ENCODE results near the gene CST11.

CST11 gene

DNA sequence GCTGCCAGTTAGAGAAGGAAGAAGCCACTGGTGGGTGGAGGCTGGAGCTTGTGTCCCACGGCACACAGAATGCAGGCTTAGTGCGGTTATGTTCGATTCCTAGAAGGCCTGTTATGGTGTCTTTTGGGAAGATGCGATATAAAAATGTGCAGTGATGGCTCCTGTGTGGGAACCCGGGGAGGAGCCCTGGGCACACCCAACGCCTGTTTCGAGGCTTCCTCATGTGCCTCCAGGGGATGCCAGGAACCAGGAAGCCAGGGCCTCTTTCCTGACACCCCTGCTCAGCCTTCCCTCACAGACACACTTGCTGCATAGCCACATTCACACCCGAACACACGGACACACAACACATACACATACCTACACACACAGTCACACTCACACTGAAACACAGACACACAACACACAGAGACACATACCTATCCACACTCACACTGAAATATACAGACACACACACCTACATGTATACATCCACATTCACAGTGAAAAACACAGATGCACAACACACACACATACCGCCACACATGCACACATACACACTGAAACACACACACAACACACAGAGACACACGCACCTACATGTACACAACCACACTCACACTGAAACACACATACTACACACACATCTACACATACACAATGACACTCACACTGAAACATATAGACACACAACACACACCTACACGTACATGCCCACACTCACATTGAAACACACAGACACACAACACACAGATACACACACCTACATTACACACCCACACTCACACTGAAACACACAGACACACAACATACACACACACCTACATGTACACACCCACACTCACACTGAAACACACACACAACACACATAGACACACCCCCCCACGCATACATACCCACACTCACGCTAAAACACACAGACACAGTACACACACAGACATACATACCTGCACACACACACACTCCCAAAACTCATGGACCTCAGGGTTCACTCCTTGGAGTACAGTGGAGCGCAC, 1.2 kb upstream of the CST11 start:
- DNase-seq, result no peak

GRCh38 chr20:23451956-23452487, 654 bp downstream of the CST11 start:
- DNase-seq, result no peak

DNA sequence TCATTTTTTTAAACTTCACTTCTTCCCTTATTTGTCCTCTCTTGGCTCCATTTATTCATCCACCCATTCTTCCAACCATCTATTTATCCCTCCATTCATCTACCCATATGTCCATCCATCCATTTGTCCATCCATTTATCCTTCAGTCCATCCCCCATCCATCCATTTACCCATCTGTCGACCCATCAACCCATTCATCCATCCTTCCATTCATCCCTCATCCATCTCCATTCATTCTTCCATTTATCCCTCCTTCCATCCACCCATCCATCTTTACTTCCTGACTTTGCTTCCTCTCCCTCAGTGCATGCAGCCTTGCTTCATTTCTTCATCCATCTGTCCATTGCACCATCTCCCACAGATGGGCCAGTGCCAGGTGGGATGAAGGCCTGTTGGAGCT, 1.8 kb downstream of the CST11 start:
- DNase-seq, result no peak

DNA sequence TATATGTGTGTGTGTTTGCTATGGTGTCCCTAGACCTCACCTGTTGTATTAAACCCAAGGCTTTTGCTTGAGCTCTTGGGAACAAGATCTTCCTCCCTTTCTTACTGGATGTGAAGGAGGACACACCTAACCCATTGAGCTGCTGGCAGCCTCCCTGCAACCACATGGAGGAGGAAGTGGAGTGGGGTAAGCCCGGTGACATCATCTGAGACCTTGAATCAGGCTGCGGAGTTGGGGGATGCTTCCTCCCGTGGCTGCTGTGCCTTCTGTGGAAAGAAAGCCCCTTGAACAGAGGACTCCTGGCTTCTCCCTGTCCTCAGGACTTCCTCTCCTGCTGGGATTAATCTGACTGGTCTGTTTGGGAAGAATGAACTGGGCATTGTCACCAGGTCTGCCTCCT, 3.3 kb downstream of the CST11 start:
- DNase-seq, result no peak

- DNase-seq, result no peak
Observed at GRCh38 chr20:23448167-23448566, 4.5 kb downstream of the CST11 start.

- peak; percentile 73 to 85 for DNase-seq
Observed at GRCh38 chr20:23446505-23446904, 6.2 kb downstream of the CST11 start.

DNA sequence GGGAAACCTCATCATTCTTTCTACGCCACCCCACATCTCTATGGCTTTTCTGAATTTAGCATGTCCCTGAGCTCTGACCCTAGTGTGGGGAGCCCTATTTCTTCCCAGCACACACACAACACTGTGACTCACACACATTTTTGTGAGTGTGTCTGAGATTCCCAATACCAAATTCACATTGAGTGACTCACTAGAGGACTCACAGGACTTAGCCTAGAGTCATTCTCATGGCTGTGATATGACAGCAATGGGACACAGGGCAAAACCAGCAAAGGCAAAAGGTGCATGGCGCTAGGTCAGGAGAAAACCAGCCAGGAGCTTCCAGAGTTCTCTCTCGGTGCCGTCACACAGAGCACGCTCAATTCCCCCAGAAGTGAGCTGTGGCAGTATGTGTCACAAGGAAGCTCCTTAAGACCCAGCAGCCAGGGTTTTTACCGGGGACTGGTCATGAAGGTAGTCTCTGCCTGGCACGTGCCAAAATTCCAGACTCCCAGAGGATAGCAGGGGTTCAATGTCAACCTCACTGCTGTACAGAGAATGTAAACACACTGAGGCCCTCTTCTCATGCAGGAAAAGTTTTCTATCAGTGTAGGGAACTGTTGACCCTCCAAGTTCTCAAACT, 7.0 kb downstream of the CST11 start:
- no peak for DNase-seq

GRCh38 chr20:23444859-23445258, 7.8 kb downstream of the CST11 start:
- no peak for DNase-seq

GRCh38 chr20:23442436-23442835, 10.2 kb downstream of the CST11 start:
- DNase-seq, result no peak

DNA sequence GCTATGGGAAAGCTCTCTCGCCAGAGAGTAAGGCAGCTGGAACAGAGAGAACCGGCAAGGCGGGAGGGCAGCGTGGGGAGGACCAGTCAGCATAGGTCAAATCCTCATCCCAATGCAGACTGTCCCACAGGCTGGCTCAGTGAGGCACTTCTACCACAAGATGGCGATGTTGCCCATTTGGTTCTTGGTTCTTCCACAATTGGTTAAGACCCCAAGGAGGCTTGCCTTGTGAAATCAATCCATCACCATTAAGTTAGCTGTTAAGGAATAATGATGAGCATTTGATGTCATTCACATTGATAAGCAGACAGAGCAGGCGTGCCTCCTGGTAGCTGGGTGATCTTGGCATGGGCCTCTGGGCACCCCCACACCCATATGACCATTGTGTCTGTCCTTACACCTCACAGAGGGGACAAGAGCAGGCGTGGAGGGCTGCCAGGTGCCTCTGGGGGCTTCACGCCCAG, 10.8 kb downstream of the CST11 start:
- DNase-seq, result peak; percentile 80 to 90

DNA sequence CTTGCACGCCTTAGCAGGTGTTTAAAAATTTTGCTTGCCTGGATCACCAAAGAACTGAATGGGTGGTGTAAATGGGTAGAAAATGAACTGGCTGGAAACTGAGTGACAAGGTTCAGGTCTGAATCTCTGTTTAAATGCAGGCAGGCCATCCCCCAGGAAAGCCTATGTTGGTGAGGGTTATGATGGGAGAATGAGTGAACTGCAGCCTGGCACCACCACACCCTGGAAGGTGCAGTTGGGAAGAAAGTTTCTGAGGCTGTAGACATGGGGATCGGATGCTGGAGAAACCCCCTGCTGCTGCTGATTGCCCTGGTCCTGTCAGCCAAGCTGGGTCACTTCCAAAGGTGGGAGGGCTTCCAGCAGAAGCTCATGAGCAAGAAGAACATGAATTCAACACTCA, 12.7 kb downstream of the CST11 start:
- DNase-seq, result no peak

DNA sequence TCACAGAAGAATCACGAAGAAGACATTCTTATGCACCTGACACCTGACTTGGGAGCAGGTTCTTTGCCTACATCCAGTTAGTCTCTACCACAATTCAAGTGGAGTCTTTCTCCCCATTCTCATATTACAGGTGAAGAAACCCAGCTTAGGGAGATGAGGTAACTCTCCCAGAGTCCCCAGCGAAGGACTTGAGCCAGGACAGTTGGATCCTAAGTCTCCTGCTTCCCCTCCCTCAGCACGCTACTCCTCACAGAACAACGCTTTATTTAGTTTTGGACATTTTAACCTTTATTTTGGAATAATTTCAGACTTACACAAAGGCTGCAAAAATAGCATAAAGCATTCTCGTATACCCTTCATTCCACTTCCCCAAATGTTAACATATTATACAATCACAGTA, 14.0 kb downstream of the CST11 start:
- DNase-seq, result no peak

DNA sequence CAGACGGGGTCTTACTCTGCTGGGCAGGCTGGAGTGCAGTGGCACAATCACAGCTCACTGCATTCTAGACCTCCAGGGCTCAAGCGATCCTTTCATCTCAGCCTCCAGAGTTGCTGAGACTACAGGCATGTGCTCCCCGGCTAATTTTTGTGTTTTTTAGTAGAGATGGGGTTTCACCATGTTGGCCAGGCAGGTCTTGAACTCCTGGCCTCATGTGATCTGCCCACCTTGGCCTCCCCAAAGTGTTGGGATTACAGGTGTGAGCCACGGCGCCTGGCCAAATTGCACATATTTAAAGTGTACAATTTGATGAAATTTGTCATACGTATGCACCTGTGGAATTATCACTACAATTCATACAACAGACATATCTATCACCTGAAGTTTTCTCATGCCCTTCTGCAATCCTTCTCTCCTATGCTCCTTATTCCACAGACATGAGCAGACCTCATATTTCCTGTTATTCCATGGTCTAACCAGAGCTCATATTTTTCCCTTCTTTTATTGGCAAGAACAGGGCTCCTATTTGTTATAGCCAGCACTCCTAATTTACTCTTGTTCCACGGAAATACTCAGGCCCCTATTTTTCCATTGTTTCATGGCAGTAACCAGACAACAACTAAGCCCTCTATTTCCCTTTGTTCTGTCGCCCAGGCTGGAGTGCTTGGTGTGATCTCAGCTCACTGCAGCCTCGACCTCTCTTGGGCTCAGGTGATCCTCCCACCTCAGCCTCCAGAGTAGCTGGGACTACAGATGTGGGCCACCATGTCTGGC, 15.4 kb downstream of the CST11 start:
- DNase-seq, result no peak

DNA sequence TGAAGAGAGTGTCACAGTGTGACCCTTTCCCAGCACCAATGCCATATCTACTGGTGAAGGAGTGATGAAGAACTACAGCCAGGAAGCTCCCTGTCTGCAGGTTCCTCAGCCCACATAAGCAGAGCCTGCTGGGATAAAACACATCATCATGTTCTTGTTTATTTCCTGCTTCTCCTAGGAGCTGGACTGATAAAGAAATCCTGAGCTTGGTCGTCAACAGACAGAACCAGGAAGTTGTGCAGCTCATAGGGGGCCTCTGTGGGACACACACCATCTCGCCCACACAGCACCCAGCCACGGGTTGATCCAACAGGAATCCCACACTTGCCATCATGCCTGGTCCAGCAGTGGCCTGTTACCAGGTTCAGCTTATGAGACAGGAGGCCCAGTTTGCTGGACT, 16.0 kb downstream of the CST11 start:
- DNase-seq, result no peak

- DNase-seq, result no peak
Observed at GRCh38 chr20:23435626-23436539, 16.8 kb downstream of the CST11 start.

DNA sequence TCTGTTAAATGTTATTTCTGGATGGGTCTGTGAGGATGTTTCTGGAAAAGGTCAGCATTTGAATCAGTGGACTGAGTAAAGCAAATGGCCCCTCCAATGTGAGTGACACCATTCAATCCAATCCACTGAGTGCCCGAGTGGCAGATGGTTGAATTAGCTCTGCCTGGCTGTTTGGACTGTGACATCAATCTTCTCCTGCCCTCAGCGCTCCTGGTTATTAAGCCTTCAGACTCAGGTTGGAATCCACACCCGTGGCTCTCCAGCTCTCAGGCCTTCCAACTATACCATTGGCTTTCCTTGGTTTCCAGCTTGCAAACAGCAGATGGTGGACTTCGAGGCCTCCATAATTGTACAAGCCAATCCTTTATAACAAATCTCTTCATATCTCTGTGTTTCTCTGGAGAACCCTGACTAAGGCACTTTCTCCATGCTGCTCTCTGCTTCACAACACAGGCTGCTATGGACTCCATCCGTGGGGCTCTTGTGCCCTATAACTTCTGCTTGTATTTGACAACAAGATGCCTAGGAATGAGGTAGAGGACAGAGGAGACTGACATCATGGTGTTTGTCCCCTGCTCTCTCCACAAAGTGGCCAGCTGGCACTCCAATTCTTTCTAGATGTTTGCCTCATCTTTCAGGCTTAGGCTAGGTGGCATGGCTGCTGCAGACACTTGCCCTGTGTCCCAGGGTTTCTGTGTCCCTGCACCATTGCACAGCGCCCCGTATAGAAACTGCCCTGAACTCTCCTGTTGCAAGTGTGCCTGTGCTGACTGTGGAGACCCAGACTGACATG, 18.0 kb downstream of the CST11 start:
- DNase-seq, result no peak

DNA sequence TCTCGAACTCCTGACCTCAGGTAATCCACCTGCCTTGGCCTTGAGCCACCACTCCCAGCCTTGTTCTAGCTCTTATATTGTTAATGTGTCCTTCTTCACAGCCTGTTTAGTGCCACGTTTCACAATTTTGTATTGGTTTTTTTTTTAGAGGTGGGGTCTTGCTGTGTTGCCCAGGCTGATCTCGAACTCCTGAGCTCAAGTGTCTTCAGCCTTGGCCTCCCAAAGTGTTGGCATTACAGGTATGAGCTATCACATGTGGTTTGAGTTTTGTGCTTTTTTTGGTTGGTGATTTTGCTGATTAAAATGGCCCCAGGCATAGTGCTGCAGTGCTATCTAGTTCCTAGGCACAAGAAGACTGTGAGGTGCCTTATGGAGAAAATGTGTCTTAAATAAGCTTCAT, 19.0 kb downstream of the CST11 start:
- DNase-seq, result no peak

GRCh38 chr20:23425129-23425528, 27.5 kb downstream of the CST11 start:
- no peak for DNase-seq

- DNase-seq, result peak; percentile 89 to 98
Observed at GRCh38 chr20:23420943-23421931, 31.4 kb downstream of the CST11 start, which contains the start of gene NAPB. TSS of gene NAPB (minus strand) at chr20:23421488. CDS start at chr20:23421402, 86 bp downstream.

All from NCI-H526 (cell line).